ENCODE data around the gene TRIO. TPM values are rescaled to one million over a fixed set of nuclear protein-coding genes. Genes with fewer than 3 reads are reported as not detected.

Gene TRIO
- polyA plus RNA-seq, 1 donor (not counting 4 experiments of a cell fraction or from before 2014, with no cell fraction given), result 57.2 TPM

DNA sequence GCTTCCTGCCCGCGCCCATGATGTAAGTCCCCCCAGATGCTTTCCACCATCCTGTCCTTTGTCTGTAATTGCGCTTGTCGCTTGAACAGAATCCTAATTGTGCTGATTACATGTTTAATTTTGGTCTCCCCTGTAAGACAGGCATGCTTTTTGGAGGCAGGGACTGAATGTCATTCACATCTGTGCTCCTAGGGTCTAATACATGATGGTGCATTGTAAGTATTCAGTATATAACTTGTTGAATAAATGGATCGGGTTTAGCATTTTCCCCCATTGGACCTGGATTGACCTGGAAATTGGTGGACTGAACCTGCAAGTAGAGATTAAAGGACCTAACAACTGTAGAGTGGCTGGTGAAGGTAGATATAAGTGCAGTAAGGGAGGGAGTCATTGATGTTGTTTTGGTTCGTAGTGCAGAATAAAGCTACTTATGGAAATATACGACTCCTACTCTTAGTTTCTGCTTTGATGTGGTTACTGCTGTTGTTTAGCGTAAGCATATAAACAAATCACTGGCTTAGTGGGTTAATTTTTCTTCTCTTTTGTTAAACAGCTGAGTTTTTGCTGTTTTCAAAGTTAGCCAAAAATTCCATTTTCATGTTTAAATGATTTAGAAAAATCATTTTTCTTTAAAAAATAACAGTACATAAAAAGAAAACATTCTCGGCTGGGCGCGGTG, 57.3 kb downstream of the TRIO start:
- peaks cover 3% of the 10 kb centered on the region for H3K9me1 ChIP-seq (ENCODE audit: control insufficient read depth, extremely low read depth, insufficient read depth, low read length)
- no peak overlapping the region for H3K4me2 ChIP-seq (ENCODE audit: control insufficient read depth, extremely low read depth, insufficient read depth, low read depth, low read length)
- peaks cover 2 to 3% of the 10 kb centered on the region in 2 experiments for H3K36me3 ChIP-seq (ENCODE audit: control insufficient read depth in 2 of 2, extremely low read depth in 1 of 2, insufficient read depth in 2 of 2, low read length in 2 of 2)
- dilution Hi-C loops (cut with MboI; ENCODE audit: extremely low pct_ligation_motif_present, low sequenced_read_pairs), result no loop called here
- no peaks in the 10 kb centered on the region for H4K20me1 ChIP-seq (ENCODE audit: control insufficient read depth, extremely low read depth, insufficient read depth, low read length)
- H3K4me3 ChIP-seq (ENCODE audit: control insufficient read depth in 2 of 3, extremely low read depth in 1 of 3, insufficient read depth in 2 of 3, low read depth in 1 of 3, low read length in 3 of 3), result no peak overlapping the region
- TF ChIP-seq EZH2 (IDR thresholded peaks at IDR 0.05; ENCODE audit: low read length), result no peak
- TF ChIP-seq, protein P1, sequence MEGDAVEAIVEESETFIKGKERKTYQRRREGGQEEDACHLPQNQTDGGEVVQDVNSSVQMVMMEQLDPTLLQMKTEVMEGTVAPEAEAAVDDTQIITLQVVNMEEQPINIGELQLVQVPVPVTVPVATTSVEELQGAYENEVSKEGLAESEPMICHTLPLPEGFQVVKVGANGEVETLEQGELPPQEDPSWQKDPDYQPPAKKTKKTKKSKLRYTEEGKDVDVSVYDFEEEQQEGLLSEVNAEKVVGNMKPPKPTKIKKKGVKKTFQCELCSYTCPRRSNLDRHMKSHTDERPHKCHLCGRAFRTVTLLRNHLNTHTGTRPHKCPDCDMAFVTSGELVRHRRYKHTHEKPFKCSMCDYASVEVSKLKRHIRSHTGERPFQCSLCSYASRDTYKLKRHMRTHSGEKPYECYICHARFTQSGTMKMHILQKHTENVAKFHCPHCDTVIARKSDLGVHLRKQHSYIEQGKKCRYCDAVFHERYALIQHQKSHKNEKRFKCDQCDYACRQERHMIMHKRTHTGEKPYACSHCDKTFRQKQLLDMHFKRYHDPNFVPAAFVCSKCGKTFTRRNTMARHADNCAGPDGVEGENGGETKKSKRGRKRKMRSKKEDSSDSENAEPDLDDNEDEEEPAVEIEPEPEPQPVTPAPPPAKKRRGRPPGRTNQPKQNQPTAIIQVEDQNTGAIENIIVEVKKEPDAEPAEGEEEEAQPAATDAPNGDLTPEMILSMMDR (optimal IDR thresholded peaks at IDR 0.05 in 1 of 3, IDR thresholded peaks at IDR 0.05 in 1 of 3, conservative IDR thresholded peaks at IDR 0.05 in 1 of 3; ENCODE audit: extremely low read depth in 1 of 3, insufficient read depth in 2 of 3, low read length in 3 of 3), result no peak
- no peaks in the 10 kb centered on the region for H3K27me3 ChIP-seq (ENCODE audit: control insufficient read depth, extremely low read depth, insufficient read depth, low read length)
- no peak overlapping the region for H2AFZ ChIP-seq (ENCODE audit: control insufficient read depth, low read length)
- FAIRE-seq (no peak), DNase-seq (ENCODE audit: low read depth, low spot score) (no peak)
- H3K79me2 ChIP-seq (ENCODE audit: control insufficient read depth, insufficient read depth, low read length), result peaks cover 97% of the 10 kb centered on the region
- peaks cover 31% of the 10 kb centered on the region for H3K4me1 ChIP-seq (ENCODE audit: control insufficient read depth, extremely low read depth, insufficient read depth, low read length)
- H3K9me3 ChIP-seq (ENCODE audit: control insufficient read depth, low read depth, low read length), result no peaks in the 10 kb centered on the region
- H3K27ac ChIP-seq (ENCODE audit: control insufficient read depth, insufficient read depth, low read length), result no peak overlapping the region
- H3K9ac ChIP-seq (ENCODE audit: control insufficient read depth, extremely low read depth, insufficient read depth, low read length), result no peak overlapping the region

- DNase-seq (ENCODE audit: low read depth, low spot score), result no peak
- H3K79me2 ChIP-seq (ENCODE audit: control insufficient read depth, insufficient read depth, low read length), result peaks cover 97% of the 10 kb centered on the region
- H3K36me3 ChIP-seq (ENCODE audit: control insufficient read depth in 2 of 2, extremely low read depth in 1 of 2, insufficient read depth in 2 of 2, low read length in 2 of 2), result peaks cover 2 to 3% of the 10 kb centered on the region in 2 experiments
- dilution Hi-C loops (cut with MboI; ENCODE audit: extremely low pct_ligation_motif_present, low sequenced_read_pairs), result no loop called here
- no peak overlapping the region for H3K4me3 ChIP-seq (ENCODE audit: control insufficient read depth in 2 of 3, extremely low read depth in 1 of 3, insufficient read depth in 2 of 3, low read depth in 1 of 3, low read length in 3 of 3)
- no peak overlapping the region for H3K27ac ChIP-seq (ENCODE audit: control insufficient read depth, insufficient read depth, low read length)
- no peak overlapping the region for H3K4me2 ChIP-seq (ENCODE audit: control insufficient read depth, extremely low read depth, insufficient read depth, low read depth, low read length)
- H3K9ac ChIP-seq (ENCODE audit: control insufficient read depth, extremely low read depth, insufficient read depth, low read length), result no peak overlapping the region
- H3K27me3 ChIP-seq (ENCODE audit: control insufficient read depth, extremely low read depth, insufficient read depth, low read length), result no peaks in the 10 kb centered on the region
- no peak overlapping the region for H2AFZ ChIP-seq (ENCODE audit: control insufficient read depth, low read length)
- H3K9me1 ChIP-seq (ENCODE audit: control insufficient read depth, extremely low read depth, insufficient read depth, low read length), result peaks cover 6% of the 10 kb centered on the region
- FAIRE-seq, result no peak
- TF ChIP-seq, protein P1 (optimal IDR thresholded peaks at IDR 0.05 in 1 of 3, IDR thresholded peaks at IDR 0.05 in 1 of 3, conservative IDR thresholded peaks at IDR 0.05 in 1 of 3; ENCODE audit: extremely low read depth in 1 of 3, insufficient read depth in 2 of 3, low read length in 3 of 3), result no peak
- TF ChIP-seq EZH2 (IDR thresholded peaks at IDR 0.05; ENCODE audit: low read length), result no peak
- H4K20me1 ChIP-seq (ENCODE audit: control insufficient read depth, extremely low read depth, insufficient read depth, low read length), result no peaks in the 10 kb centered on the region
- H3K9me3 ChIP-seq (ENCODE audit: control insufficient read depth, low read depth, low read length), result no peaks in the 10 kb centered on the region
- H3K4me1 ChIP-seq (ENCODE audit: control insufficient read depth, extremely low read depth, insufficient read depth, low read length), result peaks cover 39% of the 10 kb centered on the region
These were observed 58.3 kb downstream of the TRIO start for GRCh38 chr5:14201325-14202045.

Data from keratinocyte (primary cell).